Naive thymus-derived CD4-positive, alpha-beta T cell (primary cell): ENCODE data around the gene KRT83. TPM values are rescaled to one million over a fixed set of nuclear protein-coding genes. Genes with fewer than 3 reads are reported as not detected.

ENCODE experiments used
- ATAC-seq: fragments of 150-1000 bp; cut with Tn5 transposase; 2 replicates; pipeline ENCODE4 v1.10.0; 2021; ENCODE audit warnings: mild to moderate bottlenecking, moderate library complexity
- CTCF ChIA-PET: fragments of 350-600 bp; sonication (Branson Sonifier 250); formaldehyde crosslinking; loops from one replicate; lab custom pipeline; 2021; ENCODE audit warnings: antibody characterized with exemption; lab: Charles Lee
- POLR2A ChIA-PET: fragments of 350-600 bp; sonication (Branson Sonifier 250); formaldehyde crosslinking; loops from one replicate; lab custom pipeline; 2021; ENCODE audit warnings: antibody characterized with exemption, inconsistent platforms; lab: Charles Lee
- DNase-seq, 9 donors: peaks; one replicate each; pipeline versions ENCODE4 v3.0.0 to v3.0.0-alpha.2; 2020 to 2022; ENCODE audit warnings: mixed read lengths in 1 of 9
- H3K27ac ChIP-seq: one replicate; pipeline ENCODE4 v1.7.0; 2013; ENCODE audit warnings: mild to moderate bottlenecking, low read depth, low read length, moderate library complexity
- H3K27me3 ChIP-seq, 2 donors: one replicate each; pipeline ENCODE4 v1.7.0; 2013; ENCODE audit warnings: low read length in 2 of 2, mild to moderate bottlenecking in 2 of 2, moderate library complexity in 2 of 2; ENCODE audit not compliant: control insufficient read depth in 2 of 2, insufficient read depth in 2 of 2
- H3K36me3 ChIP-seq, 3 experiments: 1 replicate in 2 of 3; 2 replicates in 1 of 3; pipeline ENCODE4 v1.7.0; 2013; ENCODE audit warnings: low read length in 3 of 3, mild to moderate bottlenecking in 3 of 3, moderate library complexity in 1 of 3; ENCODE audit not compliant: insufficient read depth in 3 of 3, control insufficient read depth in 2 of 3
- H3K4me1 ChIP-seq, 2 donors: one replicate each; pipeline ENCODE4 v1.7.0; 2013; ENCODE audit warnings: low read length in 2 of 2, mild to moderate bottlenecking in 2 of 2, moderate library complexity in 1 of 2; ENCODE audit not compliant: control insufficient read depth in 2 of 2, insufficient read depth in 2 of 2
- H3K4me3 ChIP-seq: 2 replicates; pipeline ENCODE4 v1.7.0; 2013; ENCODE audit warnings: mild to moderate bottlenecking, low read length
- H3K9me3 ChIP-seq, 3 experiments: 1 replicate in 2 of 3; 2 replicates in 1 of 3; pipeline ENCODE4 v1.7.0; 2013; ENCODE audit warnings: low read length in 3 of 3; ENCODE audit not compliant: control insufficient read depth in 2 of 3
- H3K27ac Mint-ChIP-seq, 9 donors: one replicate each; pipeline ENCODE4 v1.8.0; 2020 to 2022; ENCODE audit warnings: mixed read lengths in 9 of 9, mild to moderate bottlenecking in 8 of 9, moderate library complexity in 5 of 9, inconsistent platforms in 2 of 9
- H3K27me3 Mint-ChIP-seq, 5 donors: one replicate each; pipeline ENCODE4 v1.8.0; 2021 to 2022; ENCODE audit warnings: mixed read lengths in 5 of 5, mild to moderate bottlenecking in 1 of 5
- H3K36me3 Mint-ChIP-seq, 5 donors: one replicate each; pipeline ENCODE4 v1.8.0; 2020 to 2022; ENCODE audit warnings: mixed read lengths in 5 of 5, mild to moderate bottlenecking in 3 of 5, inconsistent platforms in 1 of 5
- H3K4me1 Mint-ChIP-seq, 7 donors: one replicate each; pipeline ENCODE4 v1.8.0; 2020 to 2022; ENCODE audit warnings: mixed read lengths in 7 of 7, mild to moderate bottlenecking in 3 of 7, inconsistent platforms in 1 of 7
- H3K4me3 Mint-ChIP-seq, 10 donors: one replicate each; pipeline ENCODE4 v1.8.0; 2020 to 2022; ENCODE audit warnings: mild to moderate bottlenecking in 10 of 10, mixed read lengths in 10 of 10, moderate library complexity in 6 of 10, inconsistent platforms in 2 of 10
- H3K9me3 Mint-ChIP-seq, 11 donors: one replicate each; pipeline ENCODE4 v1.8.0; 2020 to 2022; ENCODE audit warnings: mixed read lengths in 11 of 11, mild to moderate bottlenecking in 4 of 11, inconsistent platforms in 1 of 11, moderate library complexity in 1 of 11
- intact Hi-C, 2 donors: fragments of 100-400 bp; cut with micrococcal nuclease; formaldehyde crosslinking; loops; one replicate each; pipeline ENCODE4 v1.15.1; 2023
- polyA plus RNA-seq, 2 donors: library from polyadenylated mRNA; unstranded; fragments of 300-500 nt; fragmentation: Illumina TruSeq; gene quantifications; one replicate each; pipeline ENCODE4 v1.2.3, GENCODE V29; 2021
- total RNA-seq, 6 experiments: library from RNA in 5 of 6; stranded (reverse) in 5 of 6; gene quantifications; 1 replicate in 5 of 6; 2 replicates in 1 of 6; pipeline ENCODE4 v1.2.3 and lab custom pipeline; 2021 to 2026

Gene KRT83
- total and polyA plus RNA-seq, 7 experiments from 2014 or later: not detected

DNA sequence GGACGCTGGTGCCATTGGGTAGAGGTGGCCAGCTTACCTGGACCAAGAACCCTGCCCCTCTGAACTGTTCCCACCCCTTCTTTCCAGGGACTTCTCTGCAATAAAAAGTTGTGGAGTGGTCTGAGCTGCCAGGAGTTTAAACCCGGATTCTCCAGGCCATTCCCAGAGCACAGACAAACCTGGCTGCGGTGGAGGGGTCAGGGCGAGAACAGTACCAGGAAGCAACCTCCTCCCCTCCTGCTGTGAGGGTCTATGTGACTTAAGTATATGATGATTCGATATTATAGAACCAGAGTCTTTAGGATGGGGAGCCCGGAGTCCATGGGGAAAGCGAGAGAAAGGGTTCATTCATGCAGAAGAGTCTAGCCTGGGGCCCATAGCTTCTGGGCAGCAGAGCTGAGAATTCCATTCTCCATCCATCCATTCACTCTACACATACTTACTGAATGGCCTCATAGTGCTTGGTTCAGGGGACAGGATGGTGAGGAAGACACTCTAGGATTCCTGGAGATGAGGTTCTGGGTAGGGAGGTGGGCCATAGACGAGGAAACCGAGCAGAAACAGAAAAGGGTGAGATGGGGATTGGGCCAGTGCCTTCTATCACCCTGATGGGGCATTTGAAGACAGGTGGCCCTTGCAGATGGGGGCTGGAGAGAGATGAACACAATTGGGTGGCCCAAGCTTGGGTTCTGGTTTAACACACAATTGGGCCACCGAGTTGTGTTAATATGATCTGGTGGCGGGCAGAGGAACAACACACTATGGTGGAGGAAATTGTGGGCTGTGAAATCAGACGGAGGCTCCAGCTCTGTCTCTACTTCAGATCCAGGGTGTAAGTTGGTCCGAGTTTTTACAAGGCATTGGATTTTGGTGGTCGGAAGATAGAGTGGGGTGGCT is 41.5 kb downstream of the KRT83 start:
- peak; percentile 3 for ATAC-seq
- H3K27ac ChIP-seq: no peak overlapping the region
- H3K4me3 ChIP-seq: no peak overlapping the region
- Mint-ChIP-seq H3K9me3 (no peaks in the 10 kb centered on the region), H3K4me1 (peaks cover 0 to 15% (median 5%) of the 10 kb centered on the region in 7 donors), H3K27ac (no peak overlapping the region), H3K27me3 (peaks cover 9 to 48% (median 28%) of the 10 kb centered on the region in 5 donors), H3K36me3 (no peaks in the 10 kb centered on the region), H3K4me3 (peak overlapping the region in 2 of 10 donors; percentile 17 to 56)
- intact Hi-C loops: loop anchor here (2.0 kb wide), 2 partner anchors 57 to 123 kb away; no protein-coding TSS in a partner anchor
- no peaks in the 10 kb centered on the region for H3K36me3 ChIP-seq
- CTCF ChIA-PET: interaction anchor here (0.6 to 1.3 kb wide), 9 partner anchors 13 to 600 kb away, joined by 3 to 6 read pairs (median 4); no protein-coding TSS in a partner anchor
- POLR2A ChIA-PET: no interaction called here
- peaks cover 0 to 5% of the 10 kb centered on the region in 2 donors for H3K27me3 ChIP-seq
- DNase-seq: no peak
- no peaks in the 10 kb centered on the region for H3K9me3 ChIP-seq
- H3K4me1 ChIP-seq: no peaks in the 10 kb centered on the region

GRCh38 chr12:52278575-52279421 is 42.4 kb downstream of the KRT83 start:
- peak overlapping the region in 1 of 9 donors; percentile 30 for H3K27ac Mint-ChIP-seq

GRCh38 chr12:52277486-52278245 is 43.5 kb downstream of the KRT83 start:
- peaks cover 0 to 15% (median 5%) of the 10 kb centered on the region in 7 donors for H3K4me1 Mint-ChIP-seq
- ChIA-PET POLR2A (no interaction called here), CTCF (interaction anchor here (0.7 to 2.0 kb wide), 4 partner anchors 32 to 607 kb away, joined by 3 to 4 read pairs (median 4); no protein-coding TSS in a partner anchor)
- peaks cover 0 to 5% of the 10 kb centered on the region in 2 donors for H3K27me3 ChIP-seq
- intact Hi-C loops: loop anchor here (2.0 kb wide), 2 partner anchors 55 to 121 kb away; no protein-coding TSS in a partner anchor
- H3K4me3 ChIP-seq: no peak overlapping the region
- no peaks in the 10 kb centered on the region for H3K4me1 ChIP-seq
- no peaks in the 10 kb centered on the region for H3K9me3 ChIP-seq
- DNase-seq (no peak), ATAC-seq (no peak)
- H3K27ac ChIP-seq: no peak overlapping the region
- no peaks in the 10 kb centered on the region for H3K36me3 Mint-ChIP-seq
- no peak overlapping the region for H3K4me3 Mint-ChIP-seq
- H3K9me3 Mint-ChIP-seq: no peaks in the 10 kb centered on the region
- peaks cover 18 to 63% (median 32%) of the 10 kb centered on the region in 5 donors for H3K27me3 Mint-ChIP-seq
- no peaks in the 10 kb centered on the region for H3K36me3 ChIP-seq
- peak overlapping the region in 1 of 9 donors; percentile 14 for H3K27ac Mint-ChIP-seq

More at GRCh38 chr12:52278575-52279421, 42.4 kb downstream of the KRT83 start:
- Mint-ChIP-seq H3K4me3 (peak overlapping the region in 6 of 10 donors; percentile 1 to 56 (median 25)), H3K27me3 (peaks cover 16 to 57% (median 32%) of the 10 kb centered on the region in 5 donors), H3K4me1 (peaks cover 0 to 15% (median 5%) of the 10 kb centered on the region in 7 donors), H3K36me3 (no peaks in the 10 kb centered on the region), H3K9me3 (no peaks in the 10 kb centered on the region)
- DNase-seq (peak; percentile 35 to 85 (median 62)), ATAC-seq (peak; percentile 90)
- Histone ChIP-seq H3K27ac (no peak overlapping the region), H3K4me3 (no peak overlapping the region), H3K9me3 (no peaks in the 10 kb centered on the region), H3K27me3 (peaks cover 0 to 5% of the 10 kb centered on the region in 2 donors), H3K4me1 (no peaks in the 10 kb centered on the region), H3K36me3 (no peaks in the 10 kb centered on the region)
- ChIA-PET POLR2A (no interaction called here), CTCF (interaction anchor here (0.6 to 2.0 kb wide), 12 partner anchors 14 to 139 kb away, joined by 3 to 6 read pairs (median 4); no protein-coding TSS in a partner anchor)
- intact Hi-C loops: loop anchor here (2.0 kb wide), 2 partner anchors 56 to 122 kb away; no protein-coding TSS in a partner anchor

DNA sequence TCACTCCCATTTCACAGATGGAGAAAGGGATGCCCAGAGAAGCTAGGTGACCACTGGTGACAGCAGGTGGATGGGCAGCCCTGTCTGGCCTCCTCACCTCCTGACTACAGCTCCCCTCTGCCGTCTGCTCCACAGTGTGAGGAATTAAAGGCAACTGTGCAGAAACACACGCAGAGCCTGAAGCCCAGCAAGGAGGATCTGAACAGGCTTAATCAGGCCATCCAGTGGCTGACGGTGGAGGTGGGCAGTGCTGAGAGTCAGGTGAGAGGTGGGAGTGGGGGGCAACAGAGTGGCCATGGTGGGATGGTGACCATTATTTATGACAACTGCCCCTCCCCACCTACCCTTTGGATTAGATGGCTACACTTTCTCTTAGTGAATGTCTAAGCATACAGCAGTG is 45.5 kb downstream of the KRT83 start:
- intact Hi-C loops: no loop called here
- no peaks in the 10 kb centered on the region for H3K9me3 ChIP-seq
- ChIA-PET POLR2A (no interaction called here), CTCF (no interaction called here)
- H3K27ac ChIP-seq: no peak overlapping the region
- Mint-ChIP-seq H3K36me3 (no peaks in the 10 kb centered on the region), H3K4me1 (peaks cover 0 to 15% (median 5%) of the 10 kb centered on the region in 7 donors), H3K27me3 (peaks cover 18 to 72% (median 41%) of the 10 kb centered on the region in 5 donors), H3K4me3 (no peak overlapping the region), H3K27ac (no peak overlapping the region), H3K9me3 (no peaks in the 10 kb centered on the region)
- ATAC-seq (no peak), DNase-seq (no peak)
- peaks cover 0 to 5% of the 10 kb centered on the region in 2 donors for H3K27me3 ChIP-seq
- no peak overlapping the region for H3K4me3 ChIP-seq
- H3K36me3 ChIP-seq: no peaks in the 10 kb centered on the region
- H3K4me1 ChIP-seq: no peaks in the 10 kb centered on the region

GRCh38 chr12:52274521-52275120 is 46.6 kb downstream of the KRT83 start, which contains the start of gene KRT86:
Gene KRT86, plus strand, starts transcription at chr12:52274645. Its CDS starts 27,272 bp downstream, at chr12:52301917.
- no peak for DNase-seq
- Histone ChIP-seq H3K27me3 (peaks cover 0 to 5% of the 10 kb centered on the region in 2 donors), H3K9me3 (no peaks in the 10 kb centered on the region), H3K36me3 (no peaks in the 10 kb centered on the region), H3K4me3 (no peak within 1 kb of the TSS), H3K27ac (no peak within 1 kb of the TSS), H3K4me1 (no peaks in the 10 kb centered on the region)
- CTCF ChIA-PET: no interaction called here
- Mint-ChIP-seq H3K27ac (no peak within 1 kb of the TSS), H3K4me1 (peaks cover 0 to 12% (median 5%) of the 10 kb centered on the region in 7 donors), H3K36me3 (peaks cover 0 to 1% (median 0%) of the 10 kb centered on the region in 5 donors), H3K9me3 (no peaks in the 10 kb centered on the region), H3K4me3 (no peak within 1 kb of the TSS), H3K27me3 (peaks cover 21 to 72% (median 38%) of the 10 kb centered on the region in 5 donors)
- intact Hi-C loops: no loop called here
- POLR2A ChIA-PET: no interaction called here
- no peak for ATAC-seq
